ENCODE results near the gene PLSCR3. TPM values are rescaled to one million over a fixed set of nuclear protein-coding genes. Genes with fewer than 3 reads are reported as not detected.

PLSCR3 gene
- total RNA-seq, 2 experiments from 2014 or later, result 79.3 to 82.1 TPM

DNA sequence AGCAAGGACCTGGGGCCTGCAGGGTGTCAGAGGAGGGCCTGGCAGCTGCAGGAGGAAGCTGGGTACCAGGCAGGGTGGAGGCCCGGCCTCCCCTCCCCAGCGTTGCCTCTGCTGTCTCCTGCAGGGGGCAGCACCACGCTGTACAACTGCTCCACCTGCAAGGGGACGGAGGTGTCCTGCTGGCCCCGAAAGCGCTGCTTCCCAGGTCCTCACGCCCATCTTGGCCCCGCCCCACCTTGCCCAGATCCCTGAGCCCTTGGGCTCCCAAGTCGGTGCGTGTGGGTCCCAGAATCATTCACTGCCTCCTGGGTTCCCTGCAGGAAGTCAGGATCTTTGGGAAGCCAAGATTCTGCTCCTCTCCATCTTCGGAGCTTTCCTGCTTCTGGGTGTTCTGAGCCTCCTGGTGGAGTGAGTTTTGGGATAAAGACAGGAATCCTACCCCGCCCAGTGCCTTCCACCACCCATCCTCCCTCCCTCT, 38.2 kb downstream of the PLSCR3 start:
- Mint-ChIP-seq H3K4me3 (no peak overlapping the region), H3K9me3 (no peaks in the 10 kb centered on the region), H3K4me1 (peaks cover 21% of the 10 kb centered on the region), H3K36me3 (peaks cover 7% of the 10 kb centered on the region), H3K27ac (no peak overlapping the region), H3K27me3 (no peaks in the 10 kb centered on the region)
- POLR2A ChIA-PET, result interaction anchor here (0.5 to 2.2 kb wide), 9 partner anchors 19 to 324 kb away, joined by 3 to 12 read pairs (median 3); partner anchors contain the start of genes ACAP1 and TMEM256
- DNase-seq, result peak; percentile 90
- peak; percentile 74 for ATAC-seq (ENCODE audit: low read depth)

DNA sequence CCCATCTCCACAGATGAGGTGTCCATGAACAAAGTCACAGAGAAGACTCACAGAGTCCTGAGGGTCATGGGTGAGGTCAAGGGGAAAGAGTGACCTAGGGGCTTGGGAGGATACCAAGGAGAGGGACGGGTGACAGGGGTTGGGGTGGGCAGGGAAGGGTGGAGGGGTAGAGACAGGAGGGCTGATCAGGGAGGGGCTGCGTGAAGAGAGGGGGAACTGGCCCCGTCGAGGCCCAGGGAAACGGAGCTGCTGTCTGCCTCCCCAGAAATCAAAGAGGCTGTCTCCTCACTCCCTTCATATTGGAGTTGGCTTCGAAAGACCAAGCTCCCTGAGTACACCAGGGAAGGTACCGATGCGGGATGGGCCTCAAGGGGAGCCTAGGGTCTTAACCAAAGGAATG, 38.8 kb downstream of the PLSCR3 start:
- no peaks in the 10 kb centered on the region for H3K27me3 Mint-ChIP-seq

DNA sequence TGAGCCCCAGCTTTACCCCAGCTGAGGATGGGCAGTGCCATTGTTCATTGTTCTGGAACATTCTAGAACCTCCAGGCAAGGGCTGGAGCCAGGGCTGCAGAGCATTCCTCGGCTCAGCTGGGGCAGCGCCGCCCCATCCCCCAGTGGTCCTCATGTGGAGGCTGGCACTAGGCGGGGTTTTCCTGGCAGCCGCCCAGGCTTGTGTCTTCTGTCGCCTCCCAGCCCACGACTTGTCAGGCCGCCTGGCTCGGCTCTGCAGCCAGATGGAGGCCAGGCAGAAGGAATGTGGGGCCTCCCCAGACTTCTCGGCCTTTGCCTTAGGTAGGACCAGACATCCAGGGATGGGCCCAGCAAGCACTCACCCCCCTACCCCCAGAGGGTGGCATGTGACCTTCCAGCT, 39.3 kb downstream of the PLSCR3 start, which contains the start of gene TMEM95:
Gene TMEM95, plus strand, starts transcription at position 104 of the 400 bp plus-strand sequence. Its CDS starts 49 bp downstream, at position 153.
- Mint-ChIP-seq H3K4me1 (peaks cover 22% of the 10 kb centered on the region), H3K27ac (peak within 1 kb of the TSS; percentile 74), H3K4me3 (no peak within 1 kb of the TSS), H3K9me3 (no peaks in the 10 kb centered on the region), H3K36me3 (peaks cover 10% of the 10 kb centered on the region), H3K27me3 (no peaks in the 10 kb centered on the region)
- POLR2A ChIA-PET, result interaction anchor here (2.0 to 2.2 kb wide), 2 partner anchors 18 to 81 kb away, joined by 10 to 12 read pairs; partner anchors contain the start of gene ACAP1
- DNase-seq, result peak; percentile 36
- ATAC-seq (ENCODE audit: low read depth), result no peak

More for the DNA sequence above, 38.8 kb downstream of the PLSCR3 start:
- Mint-ChIP-seq H3K36me3 (peaks cover 7% of the 10 kb centered on the region), H3K4me1 (peaks cover 22% of the 10 kb centered on the region), H3K4me3 (no peak overlapping the region), H3K9me3 (no peaks in the 10 kb centered on the region), H3K27ac (peak overlapping the region; percentile 12)
- DNase-seq (no peak), ATAC-seq (ENCODE audit: low read depth) (no peak)
- POLR2A ChIA-PET, result interaction anchor here (0.7 to 2.2 kb wide), 8 partner anchors 18 to 147 kb away, joined by 3 to 12 read pairs (median 4); partner anchors contain the start of genes ACAP1 and TMEM256

- H3K4me3 Mint-ChIP-seq, result no peak overlapping the region
- peaks cover 10% of the 10 kb centered on the region for H3K36me3 Mint-ChIP-seq
- peaks cover 27% of the 10 kb centered on the region for H3K4me1 Mint-ChIP-seq
- DNase-seq (no peak), ATAC-seq (ENCODE audit: low read depth) (no peak)
- POLR2A ChIA-PET, result interaction anchor here (0.5 to 2.0 kb wide), 9 partner anchors 17 to 599 kb away, joined by 3 to 10 read pairs (median 3); partner anchors contain the start of genes ACAP1, NEURL4, POLR2A and TMEM256
- H3K27me3 Mint-ChIP-seq, result no peaks in the 10 kb centered on the region
- H3K27ac Mint-ChIP-seq, result peak overlapping the region; percentile 74
- H3K9me3 Mint-ChIP-seq, result no peaks in the 10 kb centered on the region
Measured at GRCh38 chr17:7354262-7354843, 40.0 kb downstream of the PLSCR3 start.

- POLR2A ChIA-PET, result interaction anchor here (1.0 to 1.7 kb wide), 9 partner anchors 17 to 209 kb away, joined by 3 to 5 read pairs (median 4); partner anchors contain the start of genes ACAP1, NEURL4, SENP3 and TMEM256
- H3K27me3 Mint-ChIP-seq, result no peaks in the 10 kb centered on the region
- peaks cover 31% of the 10 kb centered on the region for H3K4me1 Mint-ChIP-seq
- DNase-seq (peak; percentile 35), ATAC-seq (ENCODE audit: low read depth) (no peak)
- no peaks in the 10 kb centered on the region for H3K9me3 Mint-ChIP-seq
- H3K27ac Mint-ChIP-seq, result peak overlapping the region; percentile 92
- peaks cover 12% of the 10 kb centered on the region for H3K36me3 Mint-ChIP-seq
- peak overlapping the region; percentile 91 for H3K4me3 Mint-ChIP-seq
Measured at GRCh38 chr17:7352910-7353635, 41.3 kb downstream of the PLSCR3 start.

GRCh38 chr17:7352503-7352889, 41.8 kb downstream of the PLSCR3 start:
- Mint-ChIP-seq H3K9me3 (no peaks in the 10 kb centered on the region), H3K4me1 (peaks cover 31% of the 10 kb centered on the region), H3K36me3 (peaks cover 12% of the 10 kb centered on the region), H3K4me3 (peak overlapping the region; percentile 91), H3K27ac (peak overlapping the region; percentile 92), H3K27me3 (no peaks in the 10 kb centered on the region)
- POLR2A ChIA-PET, result interaction anchor here (1.2 to 1.7 kb wide), 5 partner anchors 16 to 210 kb away, joined by 3 to 5 read pairs (median 5); partner anchors contain the start of genes ACAP1 and SENP3
- ATAC-seq (ENCODE audit: low read depth), result no peak
- no peak for DNase-seq

- H3K27me3 Mint-ChIP-seq, result no peaks in the 10 kb centered on the region
- peak within 1 kb of the TSS; percentile 92 for H3K27ac Mint-ChIP-seq
- peak within 1 kb of the TSS; percentile 91 for H3K4me3 Mint-ChIP-seq
- POLR2A ChIA-PET, result interaction anchor here (0.6 to 5.2 kb wide), 13 partner anchors 14 to 98 kb away, joined by 3 to 112 read pairs (median 5); partner anchors contain the start of genes ACAP1, NEURL4, SLC2A4 and TMEM102
- peaks cover 34% of the 10 kb centered on the region for H3K4me1 Mint-ChIP-seq
- DNase-seq (peak; percentile 87), ATAC-seq (ENCODE audit: low read depth) (peak; percentile 48)
- peaks cover 15% of the 10 kb centered on the region for H3K36me3 Mint-ChIP-seq
- no peaks in the 10 kb centered on the region for H3K9me3 Mint-ChIP-seq
Measured at GRCh38 chr17:7351665-7352502, 42.4 kb downstream of the PLSCR3 start, which contains the start of gene KCTD11. KCTD11 (plus strand) TSS chr17:7352162.

GRCh38 chr17:7348478-7349242, 45.7 kb downstream of the PLSCR3 start:
- H3K36me3 Mint-ChIP-seq, result peaks cover 23% of the 10 kb centered on the region
- peaks cover 27% of the 10 kb centered on the region for H3K4me1 Mint-ChIP-seq

GRCh38 chr17:7347630-7348477, 46.5 kb downstream of the PLSCR3 start:
- no peak overlapping the region for H3K4me3 Mint-ChIP-seq
- no peak for ATAC-seq (ENCODE audit: low read depth)
- H3K9me3 Mint-ChIP-seq, result no peaks in the 10 kb centered on the region
- POLR2A ChIA-PET, result interaction anchor here (4.8 to 5.2 kb wide), 2 partner anchors 10 to 19 kb away, joined by 22 to 112 read pairs; partner anchors contain the start of genes ACAP1 and NEURL4
- H3K27ac Mint-ChIP-seq, result no peak overlapping the region
- H3K27me3 Mint-ChIP-seq, result no peaks in the 10 kb centered on the region
- peaks cover 26% of the 10 kb centered on the region for H3K36me3 Mint-ChIP-seq
- H3K4me1 Mint-ChIP-seq, result peaks cover 26% of the 10 kb centered on the region
- no peak for DNase-seq

More at GRCh38 chr17:7348478-7349242, 45.7 kb downstream of the PLSCR3 start:
- ATAC-seq (ENCODE audit: low read depth) (no peak), DNase-seq (no peak)
- H3K4me3 Mint-ChIP-seq, result no peak overlapping the region
- H3K27ac Mint-ChIP-seq, result peak overlapping the region; percentile 40
- H3K27me3 Mint-ChIP-seq, result no peaks in the 10 kb centered on the region
- no peaks in the 10 kb centered on the region for H3K9me3 Mint-ChIP-seq
- POLR2A ChIA-PET, result interaction anchor here (0.5 to 5.2 kb wide), 7 partner anchors 11 to 92 kb away, joined by 3 to 112 read pairs (median 6); partner anchors contain the start of genes ACAP1, GPS2 and NEURL4

DNA sequence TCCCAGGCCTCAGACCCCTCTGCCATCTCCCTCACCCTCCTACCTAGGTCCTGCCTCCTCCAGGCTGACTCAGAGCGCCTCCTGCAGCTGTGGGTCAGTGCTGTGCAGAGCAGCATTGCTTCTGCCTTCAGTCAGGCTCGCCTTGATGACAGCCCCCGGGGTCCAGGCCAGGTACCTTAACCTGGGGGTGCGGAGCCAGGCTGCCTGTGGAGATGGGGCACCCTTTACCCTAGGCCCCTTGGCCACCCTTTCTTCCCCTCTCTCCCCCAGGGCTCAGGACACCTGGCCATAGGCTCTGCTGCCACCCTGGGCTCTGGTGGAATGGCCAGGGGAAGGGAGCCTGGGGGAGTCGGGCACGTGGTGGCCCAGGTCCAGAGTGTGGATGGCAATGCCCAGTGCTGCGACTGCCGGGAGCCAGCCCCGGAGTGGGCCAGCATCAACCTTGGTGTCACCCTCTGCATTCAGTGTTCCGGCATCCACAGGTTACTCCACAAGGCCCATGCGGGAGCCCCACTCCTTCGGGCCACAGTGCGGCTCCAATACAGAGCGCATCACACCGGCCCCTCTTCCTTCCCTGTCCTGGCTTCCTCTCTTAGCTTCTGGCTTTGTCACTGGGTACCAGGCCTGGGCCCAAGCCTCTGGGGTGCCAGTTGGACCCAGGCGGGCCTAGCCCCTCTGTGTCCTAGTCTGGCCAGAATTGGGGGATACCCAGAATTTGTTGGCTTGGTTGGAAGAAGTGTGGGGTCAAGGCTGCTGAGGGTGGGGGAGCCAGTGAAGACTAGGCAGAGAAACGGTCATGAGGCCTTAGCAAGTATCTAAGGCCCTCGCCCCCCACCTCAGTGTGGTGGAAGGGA, 47.3 kb downstream of the PLSCR3 start:
- Mint-ChIP-seq H3K27me3 (no peaks in the 10 kb centered on the region), H3K4me3 (no peak overlapping the region), H3K27ac (no peak overlapping the region), H3K4me1 (peaks cover 25% of the 10 kb centered on the region), H3K9me3 (no peaks in the 10 kb centered on the region), H3K36me3 (peaks cover 22% of the 10 kb centered on the region)
- DNase-seq (no peak), ATAC-seq (ENCODE audit: low read depth) (no peak)
- POLR2A ChIA-PET, result interaction anchor here (2.8 to 5.2 kb wide), 3 partner anchors 10 to 18 kb away, joined by 18 to 112 read pairs (median 22); partner anchors contain the start of genes ACAP1 and NEURL4
